Astrocyte of the spinal cord (primary cell): Measurements from ENCODE around the gene ARAP2.

Source experiments
- DNase-seq: peaks from one replicate; pipeline ENCODE4 v3.0.0; 2011; ENCODE audit warnings: low read depth, low spot score
- H3K4me3 ChIP-seq: 2 replicates; pipeline ENCODE4 v1.5.1; 2011; ENCODE audit warnings: low read depth, mild to moderate bottlenecking, low read length, moderate library complexity
- in situ Hi-C: cut with HindIII; loops from 2 replicates; pipeline ENCODE4 v1.10.0; 2017; ENCODE audit warnings: low sequenced_read_pairs
- TF ChIP-seq, protein P1 (sequence below): IDR thresholded peaks from 2 replicates; pipeline ENCODE4 v1.5.1; 2012; ENCODE audit warnings: low read depth, mild to moderate bottlenecking, low read length, inconsistent platforms

The ARAP2 gene, protein sequence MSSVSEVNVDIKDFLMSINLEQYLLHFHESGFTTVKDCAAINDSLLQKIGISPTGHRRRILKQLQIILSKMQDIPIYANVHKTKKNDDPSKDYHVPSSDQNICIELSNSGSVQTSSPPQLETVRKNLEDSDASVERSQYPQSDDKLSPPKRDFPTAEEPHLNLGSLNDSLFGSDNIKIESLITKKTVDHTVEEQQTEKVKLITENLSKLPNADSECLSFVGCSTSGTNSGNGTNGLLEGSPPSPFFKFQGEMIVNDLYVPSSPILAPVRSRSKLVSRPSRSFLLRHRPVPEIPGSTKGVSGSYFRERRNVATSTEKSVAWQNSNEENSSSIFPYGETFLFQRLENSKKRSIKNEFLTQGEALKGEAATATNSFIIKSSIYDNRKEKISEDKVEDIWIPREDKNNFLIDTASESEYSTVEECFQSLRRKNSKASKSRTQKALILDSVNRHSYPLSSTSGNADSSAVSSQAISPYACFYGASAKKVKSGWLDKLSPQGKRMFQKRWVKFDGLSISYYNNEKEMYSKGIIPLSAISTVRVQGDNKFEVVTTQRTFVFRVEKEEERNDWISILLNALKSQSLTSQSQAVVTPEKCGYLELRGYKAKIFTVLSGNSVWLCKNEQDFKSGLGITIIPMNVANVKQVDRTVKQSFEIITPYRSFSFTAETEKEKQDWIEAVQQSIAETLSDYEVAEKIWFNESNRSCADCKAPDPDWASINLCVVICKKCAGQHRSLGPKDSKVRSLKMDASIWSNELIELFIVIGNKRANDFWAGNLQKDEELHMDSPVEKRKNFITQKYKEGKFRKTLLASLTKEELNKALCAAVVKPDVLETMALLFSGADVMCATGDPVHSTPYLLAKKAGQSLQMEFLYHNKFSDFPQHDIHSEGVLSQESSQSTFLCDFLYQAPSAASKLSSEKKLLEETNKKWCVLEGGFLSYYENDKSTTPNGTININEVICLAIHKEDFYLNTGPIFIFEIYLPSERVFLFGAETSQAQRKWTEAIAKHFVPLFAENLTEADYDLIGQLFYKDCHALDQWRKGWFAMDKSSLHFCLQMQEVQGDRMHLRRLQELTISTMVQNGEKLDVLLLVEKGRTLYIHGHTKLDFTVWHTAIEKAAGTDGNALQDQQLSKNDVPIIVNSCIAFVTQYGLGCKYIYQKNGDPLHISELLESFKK (N-terminal part only)

DNA sequence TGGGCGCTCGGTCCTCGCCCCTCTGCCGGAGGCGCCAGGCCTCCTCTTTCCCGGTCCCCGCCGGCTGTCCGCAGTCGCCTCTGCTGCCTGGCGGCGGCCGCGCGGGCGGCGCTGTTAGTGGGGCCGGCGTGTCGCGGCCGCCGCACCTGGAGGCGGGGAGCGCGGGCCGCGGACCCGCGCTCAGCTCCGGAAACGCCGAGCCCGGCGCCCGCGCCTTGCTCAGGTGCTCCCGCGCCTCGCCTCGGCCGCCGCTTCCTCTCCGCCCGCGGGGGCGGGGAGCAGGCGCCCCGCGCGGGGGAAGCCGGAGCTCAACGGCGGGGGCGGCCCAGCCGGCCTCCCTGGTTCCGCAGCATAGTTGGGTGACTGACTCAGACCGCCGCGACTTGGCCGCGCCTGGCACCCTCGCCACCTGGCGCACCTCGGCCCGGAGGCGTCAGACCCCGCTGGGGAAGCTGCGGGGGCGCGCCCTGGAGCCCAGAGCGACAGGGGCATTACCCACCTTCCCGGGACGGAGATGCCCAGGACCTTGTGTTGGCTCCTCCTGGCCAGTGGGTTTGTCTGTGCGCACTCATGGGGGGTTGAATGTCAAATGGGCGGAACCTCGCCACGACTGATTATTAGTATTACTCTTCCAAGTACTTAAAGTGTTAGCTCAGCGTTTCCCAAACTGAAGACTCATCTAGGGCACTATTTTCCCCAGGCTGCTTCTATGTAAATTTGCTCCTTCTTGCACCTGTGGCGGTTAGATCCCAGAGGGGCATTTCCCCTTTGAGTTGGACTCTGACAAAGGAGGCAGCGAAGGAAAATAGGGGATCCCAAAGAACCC lies at the start of gene ARAP2:
TSS of gene ARAP2 (minus strand) at position 258 of the 826 bp plus-strand sequence. CDS start 15,028 bp downstream, outside the sequence.
- peak within 1 kb of the TSS; percentile 60 for H3K4me3 ChIP-seq
- TF ChIP-seq, protein P1, sequence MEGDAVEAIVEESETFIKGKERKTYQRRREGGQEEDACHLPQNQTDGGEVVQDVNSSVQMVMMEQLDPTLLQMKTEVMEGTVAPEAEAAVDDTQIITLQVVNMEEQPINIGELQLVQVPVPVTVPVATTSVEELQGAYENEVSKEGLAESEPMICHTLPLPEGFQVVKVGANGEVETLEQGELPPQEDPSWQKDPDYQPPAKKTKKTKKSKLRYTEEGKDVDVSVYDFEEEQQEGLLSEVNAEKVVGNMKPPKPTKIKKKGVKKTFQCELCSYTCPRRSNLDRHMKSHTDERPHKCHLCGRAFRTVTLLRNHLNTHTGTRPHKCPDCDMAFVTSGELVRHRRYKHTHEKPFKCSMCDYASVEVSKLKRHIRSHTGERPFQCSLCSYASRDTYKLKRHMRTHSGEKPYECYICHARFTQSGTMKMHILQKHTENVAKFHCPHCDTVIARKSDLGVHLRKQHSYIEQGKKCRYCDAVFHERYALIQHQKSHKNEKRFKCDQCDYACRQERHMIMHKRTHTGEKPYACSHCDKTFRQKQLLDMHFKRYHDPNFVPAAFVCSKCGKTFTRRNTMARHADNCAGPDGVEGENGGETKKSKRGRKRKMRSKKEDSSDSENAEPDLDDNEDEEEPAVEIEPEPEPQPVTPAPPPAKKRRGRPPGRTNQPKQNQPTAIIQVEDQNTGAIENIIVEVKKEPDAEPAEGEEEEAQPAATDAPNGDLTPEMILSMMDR: no peak
- peak; percentile 47 for DNase-seq
- in situ Hi-C loops: no loop called here

DNA sequence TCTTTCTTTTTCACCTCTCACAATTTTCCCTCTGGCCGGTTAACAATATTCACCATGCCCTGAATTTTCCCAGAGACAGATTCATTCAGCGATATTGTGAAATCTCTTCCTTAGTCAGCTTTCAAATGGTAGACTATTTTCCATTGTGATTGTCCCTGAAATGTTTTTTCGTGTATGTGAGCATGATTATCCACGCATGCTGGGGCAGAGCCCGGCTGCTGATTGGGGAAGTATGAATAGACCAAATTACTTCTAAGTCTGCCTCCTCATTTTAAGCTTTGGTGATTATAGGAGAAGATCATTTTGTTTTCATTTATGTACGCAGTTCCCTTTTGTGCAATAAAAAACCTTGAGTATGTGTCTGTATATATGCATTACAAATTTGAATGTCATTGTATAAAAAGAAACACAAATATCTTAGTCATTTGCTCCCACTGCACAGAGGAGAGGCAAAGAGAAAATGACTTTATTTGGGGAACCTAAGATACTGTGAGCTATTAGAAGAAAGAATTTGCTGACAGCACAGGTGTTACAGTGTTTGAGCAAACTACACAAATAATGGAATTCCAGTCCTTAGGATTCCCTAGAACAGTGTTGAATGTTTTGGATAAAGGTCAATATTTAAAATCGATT lies 48.4 kb upstream of the ARAP2 start:
- H3K4me3 ChIP-seq: no peak overlapping the region
- TF ChIP-seq, protein P1: no peak
- peak; percentile 26 for DNase-seq
- in situ Hi-C loops: no loop called here

DNA sequence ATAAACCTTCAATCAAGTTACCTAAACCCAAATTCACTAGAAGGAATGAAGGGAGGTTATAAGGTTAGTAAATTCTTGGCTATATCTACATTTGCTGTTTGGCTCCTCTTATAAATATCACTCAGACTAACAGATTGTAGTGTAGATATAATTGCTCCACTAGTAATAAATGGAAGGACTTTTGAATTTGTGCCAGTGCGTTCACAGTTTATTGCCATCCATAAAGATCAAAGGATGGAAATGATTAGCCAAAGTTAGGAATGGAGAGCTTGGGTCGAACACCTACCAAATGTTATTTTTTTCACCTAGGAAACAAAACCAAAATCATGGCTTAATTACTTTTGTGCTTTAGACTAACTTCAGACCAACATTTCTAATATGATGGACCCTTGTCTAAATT lies 46.3 kb upstream of the ARAP2 start:
- TF ChIP-seq, protein P1: no peak
- no peak overlapping the region for H3K4me3 ChIP-seq
- DNase-seq: no peak
- in situ Hi-C loops: no loop called here

DNA sequence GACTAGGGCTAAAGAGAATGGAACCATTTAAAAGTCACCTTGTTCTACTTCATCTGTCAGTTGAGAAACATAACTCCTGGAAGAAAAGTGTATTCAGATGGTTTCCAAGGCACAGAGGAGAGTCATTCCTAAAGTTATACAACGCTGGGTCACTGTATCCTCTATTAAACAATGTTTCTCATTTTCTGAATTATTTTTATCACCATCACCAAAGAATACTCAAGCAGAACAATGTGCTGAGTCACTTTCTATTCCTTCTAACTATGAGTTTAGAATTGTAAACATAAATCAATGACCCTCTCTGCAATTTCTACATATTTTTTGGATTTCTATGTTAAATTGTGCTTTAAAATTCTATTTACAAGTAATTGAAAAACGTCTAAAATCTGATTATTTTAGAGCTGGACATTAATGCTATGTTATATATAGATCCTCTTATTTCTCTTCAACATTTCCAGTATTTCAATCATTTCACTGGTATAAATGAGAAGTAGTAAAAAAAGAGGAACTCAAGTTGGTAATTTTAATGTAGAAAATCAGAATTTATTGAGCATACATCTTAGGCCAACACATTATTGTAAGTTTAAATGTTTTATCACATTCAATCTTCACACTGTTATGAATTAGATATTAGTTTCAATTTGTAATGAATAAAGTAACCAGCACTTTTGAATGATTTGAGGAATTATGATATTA lies 44.6 kb upstream of the ARAP2 start:
- DNase-seq: peak; percentile 12
- TF ChIP-seq, protein P1: no peak
- H3K4me3 ChIP-seq: no peak overlapping the region
- in situ Hi-C loops: no loop called here

DNA sequence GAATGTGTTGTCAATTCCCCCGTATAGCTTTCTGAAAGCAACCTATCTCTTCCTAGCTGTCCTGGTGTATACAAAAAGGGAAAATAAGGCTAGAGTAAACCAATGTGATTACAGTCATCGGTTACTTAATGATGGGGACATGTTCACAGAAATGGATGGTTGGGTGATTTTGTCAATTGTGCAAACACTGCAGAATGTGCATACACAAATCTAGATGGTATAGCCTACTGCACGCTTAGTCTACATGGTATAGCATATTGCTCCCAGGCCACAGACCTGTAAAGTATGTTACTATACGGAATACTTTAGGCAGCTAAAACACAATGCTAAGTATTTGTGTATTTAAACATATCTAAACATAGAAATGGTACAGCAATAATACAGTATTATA lies 42.2 kb upstream of the ARAP2 start:
- TF ChIP-seq, protein P1: no peak
- DNase-seq: no peak
- in situ Hi-C loops: no loop called here
- H3K4me3 ChIP-seq: no peak overlapping the region
